Prostate gland (tissue), 2 donors: Measurements from ENCODE around the gene SCN7A.

Source experiments
- CTCF ChIP-seq, 4 experiments: fragments of 200-600 bp in 2 of 4; fragments of 450-650 bp in 2 of 4; sonication (generic) in 2 of 4; IDR thresholded peaks; 1 replicate in 3 of 4; 2 replicates in 1 of 4; pipeline ENCODE4 v1.5.1; 2016 to 2019; ENCODE audit warnings: antibody characterized with exemption in 4 of 4, mild to moderate bottlenecking in 2 of 4, moderate library complexity in 2 of 4
- POLR2A ChIP-seq: fragments of 450-650 bp; IDR thresholded peaks from one replicate; pipeline ENCODE4 v1.6.1; 2016; ENCODE audit warnings: antibody characterized with exemption, mild to moderate bottlenecking
- POLR2AphosphoS5 ChIP-seq: sonication (generic); formaldehyde crosslinking; IDR thresholded peaks from one replicate; pipeline ENCODE4 v1.6.1; 2017; ENCODE audit warnings: antibody characterized with exemption

GRCh38 chr2:166464187-166464586, 29.9 kb downstream of the SCN7A start:
- no peak for TF ChIP-seq CTCF (IDR thresholded peaks at IDR 0.05)
- TF ChIP-seq POLR2A = no peak
- no peak for TF ChIP-seq POLR2AphosphoS5
